A549 (cell line): Measurements from ENCODE around the gene CASP9.
"Not testable (repeated sequence)": the region's sequence is repeated elsewhere in the genome, so short reads cannot be mapped to it uniquely, and the experiment has no call there.

Source experiments
- CHD4 ChIP-seq: fragments of 200-600 bp; sonication (generic); IDR thresholded peaks from 2 replicates; pipeline ENCODE4 v1.6.1; 2016; ENCODE audit warnings: antibody characterized with exemption, mild to moderate bottlenecking, borderline replicate concordance
- CTCF ChIP-seq: fragments of >200 bp; sonication (Bioruptor Twin); formaldehyde crosslinking; IDR thresholded peaks from 3 replicates; pipeline ENCODE4 v1.5.1; 2016
- EP300 ChIP-seq, 2 experiments: fragments of >200 bp; sonication (Bioruptor Twin); formaldehyde crosslinking; IDR thresholded peaks; 2 replicates in 1 of 2; 3 replicates in 1 of 2; pipeline ENCODE4 v1.6.1; 2016 to 2017
- GATA3 ChIP-seq: IDR thresholded peaks from 2 replicates; pipeline ENCODE4 v1.6.1; 2012; ENCODE audit warnings: borderline replicate concordance
- KDM1A ChIP-seq: fragments of 200-600 bp; sonication (generic); IDR thresholded peaks from 2 replicates; pipeline ENCODE4 v1.6.1; 2016; ENCODE audit warnings: low read depth, mild to moderate bottlenecking
- NFE2L2 ChIP-seq: fragments of 150-350 bp; conservative IDR thresholded peaks from 2 replicates; pipeline ENCODE4 v1.6.1; 2014; ENCODE audit warnings: low read length
- POLR2A ChIP-seq: IDR thresholded peaks from 2 replicates; pipeline ENCODE4 v1.6.1; 2012; ENCODE audit warnings: mild to moderate bottlenecking, low read length
- POLR2AphosphoS2 ChIP-seq: conservative IDR thresholded peaks from 2 replicates; pipeline ENCODE4 v1.6.1; 2012; ENCODE audit warnings: low read length, improper control_type of control experiment, inconsistent platforms
- RAD21 ChIP-seq, 2 experiments: fragments of >200 bp in 1 of 2; sonication (Bioruptor Twin) in 1 of 2; formaldehyde crosslinking in 1 of 2; IDR thresholded peaks in 1 of 2; conservative IDR thresholded peaks in 1 of 2; 2 replicates in 1 of 2; 3 replicates in 1 of 2; pipeline ENCODE4 v1.6.1; 2012 to 2018; ENCODE audit warnings: inconsistent platforms in 1 of 2
- RCOR1 ChIP-seq: fragments of 150-350 bp; IDR thresholded peaks from 2 replicates; pipeline ENCODE4 v1.6.1; 2014; ENCODE audit warnings: antibody characterized with exemption, low read length, low read depth
- REST ChIP-seq: fragments of 200-600 bp; sonication (generic); IDR thresholded peaks from 2 replicates; pipeline ENCODE4 v1.6.1; 2016; ENCODE audit warnings: antibody characterized with exemption, mild to moderate bottlenecking, moderate library complexity
- RFX5 ChIP-seq: fragments of 450-650 bp; IDR thresholded peaks from 2 replicates; pipeline ENCODE4 v1.7.1; 2014; ENCODE audit warnings: antibody characterized with exemption, mild to moderate bottlenecking, moderate library complexity
- SMC3 ChIP-seq: fragments of >200 bp; sonication (Bioruptor Twin); formaldehyde crosslinking; IDR thresholded peaks from 3 replicates; pipeline ENCODE4 v1.6.1; 2018; ENCODE audit warnings: inconsistent platforms
- SREBF2 ChIP-seq: fragments of 450-650 bp; IDR thresholded peaks from 2 replicates; pipeline ENCODE4 v1.6.1; 2014; ENCODE audit warnings: mild to moderate bottlenecking, moderate library complexity

GRCh38 chr1:15463926-15464322 lies 60.1 kb downstream of the CASP9 start:
- not testable (repeated sequence) for TF ChIP-seq CTCF; POLR2A; KDM1A; RFX5; POLR2AphosphoS2; NFE2L2; EP300 (IDR thresholded peaks at IDR 0.05); GATA3; RAD21 (conservative IDR thresholded peaks at IDR 0.05 in 1 of 2, IDR thresholded peaks at IDR 0.05 in 1 of 2); SREBF2; RCOR1; SMC3; CHD4; REST
